HCT116 (cell line): ENCODE results near the gene PRKAG1. TPM values are rescaled to one million over a fixed set of nuclear protein-coding genes. Genes with fewer than 3 reads are reported as not detected.

Source experiments
- ATAC-seq: fragments of 200-7000 bp; cut with Tn5 transposase; 2 replicates; pipeline ENCODE4 v1.9.1; 2020; ENCODE audit warnings: mild to moderate bottlenecking, moderate library complexity
- BruUV-seq: library from RNA; stranded (reverse); fragments of 400-500 nt; replicated peaks from 2 replicates; lab custom pipeline; 2021; lab: Mats Ljungman, UMichigan
- CTCF ChIA-PET: fragments of 300-600 bp; sonication (Branson Sonifier 250); formaldehyde crosslinking; loops from one replicate; lab custom pipeline; 2021; ENCODE audit warnings: antibody characterized with exemption; lab: Charles Lee
- POLR2A ChIA-PET: fragments of 300-600, 350-600 bp; sonication (Branson Sonifier 250); formaldehyde crosslinking; loops from one replicate; lab custom pipeline; 2021; ENCODE audit warnings: antibody characterized with exemption; lab: Charles Lee
- RAD21 ChIA-PET, 2 experiments: fragments of 300-600 bp; sonication (Branson Sonifier 250); formaldehyde crosslinking; loops; one replicate each; lab custom pipeline; 2023; ENCODE audit warnings: low total read pairs in 2 of 2; ENCODE audit not compliant: uncharacterized antibody in 2 of 2, unreplicated experiment in 2 of 2, low non-redundant PET in 1 of 2; lab: Charles Lee
- DNase-seq: peaks from one replicate; pipeline ENCODE4 v3.0.0-alpha.2; 2010; ENCODE audit warnings: low read depth, low spot score
- H2AFZ ChIP-seq: fragments of 200-600 bp; shearing (Covaris generic), sonication (generic); 2 replicates; pipeline ENCODE4 v1.6.1; 2017; ENCODE audit warnings: low read depth, mixed run types, mixed read lengths, antibody characterized with exemption, low read length; ENCODE audit not compliant: poor library complexity, severe bottlenecking
- H3K27ac ChIP-seq: 2 replicates; pipeline ENCODE4 v1.5.1; 2012; ENCODE audit warnings: low read depth, low read length
- H3K27me3 ChIP-seq: fragments of 200-600 bp; sonication (generic); 2 replicates; pipeline ENCODE4 v1.6.1; 2016; ENCODE audit warnings: mixed run types, low read length, mixed read lengths; ENCODE audit not compliant: insufficient read depth
- H3K36me3 ChIP-seq, 2 experiments: fragments of 200-500 bp in 1 of 2; fragments of 200-600 bp in 1 of 2; sonication (Bioruptor generic) in 1 of 2; sonication (generic) in 1 of 2; 2 replicates each; pipeline versions ENCODE4 v1.5.1 to v1.6.1; 2014 to 2016; ENCODE audit warnings: low read length in 2 of 2, inconsistent platforms in 1 of 2, mixed read lengths in 1 of 2, mixed run types in 1 of 2; ENCODE audit not compliant: insufficient read depth in 2 of 2, control insufficient read depth in 1 of 2
- H3K4me1 ChIP-seq, 2 experiments: fragments of 200-600 bp in 1 of 2; sonication (generic) in 1 of 2; 2 replicates each; pipeline versions ENCODE4 v1.5.1 to v1.6.1; 2012 to 2017; ENCODE audit warnings: low read length in 2 of 2, inconsistent platforms in 1 of 2, mild to moderate bottlenecking in 1 of 2, mixed read lengths in 1 of 2, mixed run types in 1 of 2, moderate library complexity in 1 of 2; ENCODE audit not compliant: insufficient read depth in 2 of 2, control insufficient read depth in 1 of 2
- H3K4me2 ChIP-seq: fragments of 200-600 bp; sonication (generic); 2 replicates; pipeline ENCODE4 v1.6.1; 2017; ENCODE audit warnings: mixed run types, low read length, mixed read lengths
- H3K4me3 ChIP-seq, 2 experiments: fragments of 200-600 bp in 1 of 2; sonication (generic) in 1 of 2; replicated peaks in 1 of 2; 2 replicates each; pipeline ENCODE4 v1.5.1; 2011 to 2016; ENCODE audit warnings: low read length in 2 of 2, control low read depth in 1 of 2, low read depth in 1 of 2, mild to moderate bottlenecking in 1 of 2, mixed read lengths in 1 of 2, mixed run types in 1 of 2
- H3K79me2 ChIP-seq: fragments of 200-600 bp; sonication (generic); 2 replicates; pipeline ENCODE4 v1.6.1; 2017; ENCODE audit warnings: mild to moderate bottlenecking, mixed run types, low read length, moderate library complexity, mixed read lengths; ENCODE audit not compliant: insufficient read depth
- H3K9ac ChIP-seq: fragments of 200-600 bp; sonication (generic); 2 replicates; pipeline ENCODE4 v1.6.1; 2016; ENCODE audit warnings: low read length, mixed read lengths
- H3K9me2 ChIP-seq: fragments of 200-600 bp; sonication (generic), shearing (Covaris generic); 2 replicates; pipeline ENCODE4 v1.6.1; 2017; ENCODE audit warnings: mixed run types, mild to moderate bottlenecking, moderate library complexity; ENCODE audit not compliant: insufficient read depth
- H3K9me3 ChIP-seq, 2 experiments: fragments of 200-500 bp in 1 of 2; fragments of 200-600 bp in 1 of 2; sonication (Bioruptor generic) in 1 of 2; sonication (generic) in 1 of 2; 2 replicates each; pipeline ENCODE4 v1.6.1; 2014 to 2017; ENCODE audit warnings: low read length in 2 of 2, mixed read lengths in 2 of 2, inconsistent platforms in 1 of 2, low read depth in 1 of 2, mild to moderate bottlenecking in 1 of 2, mixed run types in 1 of 2, moderate library complexity in 1 of 2; ENCODE audit not compliant: control insufficient read depth in 1 of 2, insufficient read depth in 1 of 2
- H4K20me1 ChIP-seq: fragments of 200-600 bp; sonication (generic), shearing (Covaris generic); 2 replicates; pipeline ENCODE4 v1.6.1; 2017; ENCODE audit warnings: mixed run types, mild to moderate bottlenecking, moderate library complexity; ENCODE audit not compliant: insufficient read depth
- CEBPB ChIP-seq: IDR thresholded peaks from 2 replicates; pipeline ENCODE4 v1.6.1; 2012; ENCODE audit warnings: low read depth
- CTCF ChIP-seq, 3 experiments: fragments of 200-600 bp in 1 of 3; sonication (generic) in 1 of 3; IDR thresholded peaks in 2 of 3; conservative IDR thresholded peaks in 1 of 3; 2 replicates each; pipeline ENCODE4 v1.5.1; 2012 to 2017; ENCODE audit warnings: low read depth in 2 of 3, low read length in 2 of 3, antibody characterized with exemption in 1 of 3, borderline replicate concordance in 1 of 3, control low read depth in 1 of 3, mild to moderate bottlenecking in 1 of 3, mixed read lengths in 1 of 3, mixed run types in 1 of 3, moderate library complexity in 1 of 3; ENCODE audit not compliant: insufficient read depth in 1 of 3
- EZH2 ChIP-seq: fragments of 200-600 bp; sonication (generic); IDR thresholded peaks from 2 replicates; pipeline ENCODE4 v1.6.1; 2017; ENCODE audit warnings: antibody characterized with exemption, mixed run types
- EZH2phosphoT487 ChIP-seq: fragments of 200-600 bp; IDR thresholded peaks from 2 replicates; pipeline ENCODE4 v1.6.1; 2018; ENCODE audit warnings: antibody characterized with exemption, borderline replicate concordance
- JUND ChIP-seq: IDR thresholded peaks from 2 replicates; pipeline ENCODE4 v1.6.1; 2012
- POLR2A ChIP-seq: IDR thresholded peaks from 2 replicates; pipeline ENCODE4 v1.7.0; 2011; ENCODE audit warnings: borderline replicate concordance; ENCODE audit not compliant: insufficient read depth, insufficient read length; ENCODE audit errors: extremely low read depth
- RAD21 ChIP-seq: IDR thresholded peaks from 2 replicates; pipeline ENCODE4 v1.6.1; 2012; ENCODE audit warnings: low read depth, mild to moderate bottlenecking
- REST ChIP-seq: IDR thresholded peaks from 2 replicates; pipeline ENCODE4 v1.6.1; 2012; ENCODE audit warnings: low read depth
- SIN3A ChIP-seq: IDR thresholded peaks from 2 replicates; pipeline ENCODE4 v1.6.1; 2012; ENCODE audit warnings: low read depth
- intact Hi-C: fragments of 100-400 bp; cut with micrococcal nuclease; formaldehyde crosslinking; loops from 2 replicates; pipeline ENCODE4 v1.10.0; 2022
- total RNA-seq: library from RNA; stranded (reverse); gene quantifications from one replicate; pipeline ENCODE4 v1.2.1, GENCODE V29; 2021; ENCODE audit not compliant: unreplicated experiment
- TF ChIP-seq, protein P1 (sequence below): IDR thresholded peaks from 2 replicates; pipeline ENCODE4 v1.6.1; 2012

Gene PRKAG1
- total RNA-seq, 1 experiment from 2014 or later: 64.6 TPM

GRCh38 chr12:48990552-48990951 lies 28.0 kb downstream of the PRKAG1 start (continued):
- no peak for TF ChIP-seq REST
- TF ChIP-seq SIN3A: no peak

- H3K9me3 ChIP-seq: no peaks in the 10 kb centered on the region
- H3K4me2 ChIP-seq: peak overlapping the region; percentile 35
- peak overlapping the region; percentile 39 for H2AFZ ChIP-seq
- TF ChIP-seq POLR2A (no peak), CEBPB (no peak), REST (no peak), JUND (no peak), EZH2phosphoT487 (no peak), RAD21 (peak; percentile 48), EZH2 (no peak), CTCF (IDR thresholded peaks at IDR 0.05 in 2 of 3, conservative IDR thresholded peaks at IDR 0.05 in 1 of 3; ENCODE audit: borderline replicate concordance in 1 of 3, insufficient read depth in 1 of 3, low read depth in 2 of 3, low read length in 2 of 3) (peak; percentile 58 to 95 (median 95); a peak in 5 of 6 replicates)
- TF ChIP-seq, protein P1, sequence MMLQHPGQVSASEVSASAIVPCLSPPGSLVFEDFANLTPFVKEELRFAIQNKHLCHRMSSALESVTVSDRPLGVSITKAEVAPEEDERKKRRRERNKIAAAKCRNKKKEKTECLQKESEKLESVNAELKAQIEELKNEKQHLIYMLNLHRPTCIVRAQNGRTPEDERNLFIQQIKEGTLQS: no peak
- H3K4me3 ChIP-seq: no peak overlapping the region
- ATAC-seq: peak; percentile 92
- intact Hi-C loops: no loop called here
- no peaks in the 10 kb centered on the region for H4K20me1 ChIP-seq
- ChIA-PET CTCF (interaction anchor here (0.6 to 2.4 kb wide), 27 partner anchors 8 to 237 kb away, joined by 3 to 47 read pairs (median 4); partner anchors contain the start of genes ARF3, CACNB3, DDN and DDX23), RAD21 (interaction anchor here (1.0 to 1.6 kb wide), 4 partner anchors 31 to 173 kb away, joined by 3 to 7 read pairs (median 4); partner anchors contain the start of gene ARF3 (in 1 of the 2)), POLR2A (interaction anchor here (0.6 to 1.3 kb wide), 4 partner anchors 10 to 135 kb away, joined by 3 to 5 read pairs (median 3); partner anchors contain the start of gene WNT1)
- H3K36me3 ChIP-seq: no peaks in the 10 kb centered on the region
- no peak for DNase-seq
- no peaks in the 10 kb centered on the region for H3K79me2 ChIP-seq
- H3K9ac ChIP-seq: no peak overlapping the region
- 0 out of 2 replicates have a peak, but pooled peaks cover 5% of the 10 kb centered on the region for H3K27me3 ChIP-seq
- no peak overlapping the region for H3K27ac ChIP-seq
- no TSS peak for BruUV-seq
- H3K4me1 ChIP-seq: peaks cover 0 to 14% of the 10 kb centered on the region in 2 experiments; a peak in 3 of 4 replicates
- no peaks in the 10 kb centered on the region for H3K9me2 ChIP-seq
Measured at GRCh38 chr12:48988030-48988649, 30.4 kb downstream of the PRKAG1 start.
